HG03103 (cell line): Measurements from ENCODE around the gene VWF.
"Not testable (repeated sequence)": the region's sequence is repeated elsewhere in the genome, so short reads cannot be mapped to it uniquely, and the experiment has no call there.

Experiments used
- ATAC-seq: cut with Tn5 transposase; IDR thresholded peaks from one replicate; pipeline ENCODE4 v1.9.1; 2021; ENCODE audit warnings: low read depth; ENCODE audit not compliant: unreplicated experiment

Gene VWF

GRCh38 chr12:6010631-6011350, 113.7 kb downstream of the VWF start:
- not testable (repeated sequence) for ATAC-seq

GRCh38 chr12:5997260-5997659, 127.2 kb downstream of the VWF start:
- ATAC-seq: no peak

- no peak for ATAC-seq
Measured at GRCh38 chr12:5996459-5996858, 128.0 kb downstream of the VWF start.

- ATAC-seq: no peak
Measured at GRCh38 chr12:5989621-5990020, 134.8 kb downstream of the VWF start.

GRCh38 chr12:5988659-5989116, 135.8 kb downstream of the VWF start:
- no peak for ATAC-seq

- no peak for ATAC-seq
Measured at GRCh38 chr12:5988088-5988487, 136.4 kb downstream of the VWF start.

- ATAC-seq: no peak
Measured at GRCh38 chr12:5987573-5987972, 136.9 kb downstream of the VWF start.

GRCh38 chr12:5985471-5985870, 139.0 kb downstream of the VWF start:
- ATAC-seq: no peak

- ATAC-seq: no peak
Measured at GRCh38 chr12:5984873-5985272, 139.6 kb downstream of the VWF start.

GRCh38 chr12:5982106-5982505, 142.4 kb downstream of the VWF start:
- no peak for ATAC-seq

- ATAC-seq: no peak
Measured at GRCh38 chr12:5977556-5977955, 146.9 kb downstream of the VWF start.

GRCh38 chr12:5976711-5977110, 147.8 kb downstream of the VWF start:
- ATAC-seq: no peak

- no peak for ATAC-seq
Measured at GRCh38 chr12:5976196-5976595, 148.3 kb downstream of the VWF start.

GRCh38 chr12:5973461-5974115, 150.9 kb downstream of the VWF start:
- ATAC-seq: no peak

- no peak for ATAC-seq
Measured at GRCh38 chr12:5972387-5972786, 152.1 kb downstream of the VWF start.

GRCh38 chr12:5971194-5971850, 153.1 kb downstream of the VWF start:
- no peak for ATAC-seq

GRCh38 chr12:5969974-5970690, 154.3 kb downstream of the VWF start:
- ATAC-seq: no peak

GRCh38 chr12:5969156-5969973, 155.1 kb downstream of the VWF start:
- no peak for ATAC-seq

- ATAC-seq: no peak
Measured at GRCh38 chr12:5967645-5968415, 156.6 kb downstream of the VWF start.
